ENCODE measurements around the gene ZFYVE27. TPM values are rescaled to one million over a fixed set of nuclear protein-coding genes. Genes with fewer than 3 reads are reported as not detected.

The ZFYVE27 gene
- total RNA-seq, 4 donors from 2014 or later = 61.1 to 121 (median 89.3) TPM

DNA sequence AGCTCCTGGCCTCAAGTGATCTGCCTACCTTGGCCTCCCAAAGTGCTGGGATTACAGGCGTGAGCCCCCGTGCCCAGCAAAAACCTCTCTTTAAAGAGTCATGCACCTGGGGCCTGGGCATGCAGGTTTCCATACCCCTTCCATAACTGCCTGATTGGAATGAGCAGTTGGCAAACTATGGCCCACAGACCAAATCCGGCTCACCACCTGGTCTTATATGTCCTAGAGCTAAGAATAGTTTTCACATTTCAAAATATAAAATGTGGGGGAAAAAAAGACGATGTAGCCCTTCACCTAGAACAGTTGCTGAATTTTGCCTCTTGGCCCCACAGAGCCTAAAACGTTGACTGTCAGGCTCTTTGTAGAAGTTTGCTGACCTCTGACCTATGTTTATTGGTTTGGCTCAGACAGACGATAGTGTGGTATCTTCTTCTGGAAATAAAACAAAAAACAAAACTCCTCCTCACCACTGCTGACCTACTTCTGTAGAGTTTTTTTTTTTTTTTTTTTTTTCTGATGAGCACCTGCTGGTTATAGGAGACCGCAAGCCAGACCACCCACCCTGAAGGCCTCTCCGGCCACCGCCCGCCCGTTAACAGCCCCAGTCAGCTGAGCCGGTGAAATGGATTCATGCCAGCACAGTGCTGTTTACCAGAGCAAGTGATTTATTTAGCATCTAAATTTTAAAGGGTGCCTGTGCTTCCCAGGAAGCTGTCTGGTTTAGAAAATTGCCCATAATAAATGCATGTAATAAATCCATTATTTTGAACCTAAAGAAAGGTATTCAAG lies 68.4 kb downstream of the ZFYVE27 start:
- no peak overlapping the region for H3K27ac ChIP-seq
- no peak for TF ChIP-seq POLR2A (IDR thresholded peaks at IDR 0.05)
- TF ChIP-seq, protein P1, sequence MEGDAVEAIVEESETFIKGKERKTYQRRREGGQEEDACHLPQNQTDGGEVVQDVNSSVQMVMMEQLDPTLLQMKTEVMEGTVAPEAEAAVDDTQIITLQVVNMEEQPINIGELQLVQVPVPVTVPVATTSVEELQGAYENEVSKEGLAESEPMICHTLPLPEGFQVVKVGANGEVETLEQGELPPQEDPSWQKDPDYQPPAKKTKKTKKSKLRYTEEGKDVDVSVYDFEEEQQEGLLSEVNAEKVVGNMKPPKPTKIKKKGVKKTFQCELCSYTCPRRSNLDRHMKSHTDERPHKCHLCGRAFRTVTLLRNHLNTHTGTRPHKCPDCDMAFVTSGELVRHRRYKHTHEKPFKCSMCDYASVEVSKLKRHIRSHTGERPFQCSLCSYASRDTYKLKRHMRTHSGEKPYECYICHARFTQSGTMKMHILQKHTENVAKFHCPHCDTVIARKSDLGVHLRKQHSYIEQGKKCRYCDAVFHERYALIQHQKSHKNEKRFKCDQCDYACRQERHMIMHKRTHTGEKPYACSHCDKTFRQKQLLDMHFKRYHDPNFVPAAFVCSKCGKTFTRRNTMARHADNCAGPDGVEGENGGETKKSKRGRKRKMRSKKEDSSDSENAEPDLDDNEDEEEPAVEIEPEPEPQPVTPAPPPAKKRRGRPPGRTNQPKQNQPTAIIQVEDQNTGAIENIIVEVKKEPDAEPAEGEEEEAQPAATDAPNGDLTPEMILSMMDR (IDR thresholded peaks at IDR 0.05) = no peak
- DNase-seq = no peak
- no peaks in the 10 kb centered on the region for H3K36me3 ChIP-seq
- no peak overlapping the region for H3K4me3 ChIP-seq
- no peaks in the 10 kb centered on the region for H3K4me1 ChIP-seq
- no peaks in the 10 kb centered on the region for H3K27me3 ChIP-seq
- H3K9me3 ChIP-seq = no peaks in the 10 kb centered on the region

DNA sequence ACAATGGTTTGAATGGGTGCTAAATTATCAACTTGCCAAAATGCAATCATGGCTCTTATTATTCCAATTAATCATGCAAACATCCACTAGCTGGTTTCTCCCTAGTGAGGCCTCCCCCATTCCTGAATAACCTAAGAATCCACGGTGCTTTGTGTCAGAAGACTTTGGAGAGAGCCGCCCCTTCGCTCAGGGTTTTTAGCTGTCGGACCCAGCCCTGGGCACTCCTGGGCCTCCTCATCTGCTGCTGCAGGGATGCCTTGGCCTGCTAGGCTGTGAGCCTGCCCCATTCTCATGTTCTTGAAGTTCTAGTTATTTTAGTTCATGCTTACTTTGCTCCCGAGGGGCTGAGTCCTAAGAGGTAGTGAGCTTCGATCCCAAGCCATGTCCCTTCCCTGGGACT lies 69.0 kb downstream of the ZFYVE27 start:
- H3K27me3 ChIP-seq = no peaks in the 10 kb centered on the region

DNA sequence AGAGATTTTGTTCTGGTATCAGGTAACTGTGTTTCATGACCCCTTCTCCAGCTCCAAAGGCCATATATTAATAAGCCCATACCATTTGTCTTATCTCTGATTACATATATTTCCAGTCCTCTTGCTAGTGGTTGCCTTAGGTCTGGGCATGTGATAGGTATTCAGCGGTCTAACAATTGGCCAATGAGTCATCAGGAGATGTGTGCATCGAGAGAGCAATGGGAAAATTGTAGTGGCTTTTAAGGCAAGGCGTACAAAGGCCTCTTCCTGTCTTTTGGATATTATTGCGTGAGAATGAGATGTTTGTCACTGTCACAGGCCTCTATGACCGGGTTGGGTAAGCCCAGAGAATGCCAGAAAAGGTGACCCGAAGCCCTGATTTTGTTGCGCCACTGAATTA lies 73.5 kb downstream of the ZFYVE27 start:
- no peak for DNase-seq

More for the DNA sequence above, 69.0 kb downstream of the ZFYVE27 start:
- Histone ChIP-seq H3K4me3 (no peak overlapping the region), H3K27ac (no peak overlapping the region), H3K4me1 (no peaks in the 10 kb centered on the region), H3K36me3 (no peaks in the 10 kb centered on the region), H3K9me3 (no peaks in the 10 kb centered on the region)
- no peak for DNase-seq
- TF ChIP-seq POLR2A (IDR thresholded peaks at IDR 0.05) = no peak
- TF ChIP-seq, protein P1 (IDR thresholded peaks at IDR 0.05) = no peak

More for the DNA sequence above, 73.5 kb downstream of the ZFYVE27 start:
- Histone ChIP-seq H3K4me3 (no peak overlapping the region), H3K27ac (no peak overlapping the region), H3K4me1 (no peaks in the 10 kb centered on the region), H3K27me3 (no peaks in the 10 kb centered on the region), H3K36me3 (no peaks in the 10 kb centered on the region), H3K9me3 (no peaks in the 10 kb centered on the region)
- no peak for TF ChIP-seq POLR2A (IDR thresholded peaks at IDR 0.05)
- TF ChIP-seq, protein P1 (IDR thresholded peaks at IDR 0.05) = no peak

Other genes with a start within 250 kb of the ZFYVE27 start
- 100 to 1,000 TPM in 1 of 4 donors, 10 to 100 TPM in 3; 80.2 to 127 (median 85.7) TPM for gene MMS19, start 238.7 kb upstream of the ZFYVE27 start, total RNA-seq
- gene UBTD1, start 238.2 kb upstream of the ZFYVE27 start, total RNA-seq = 1 to 10 TPM in 2 of 4 donors, under 1 TPM in 1, not detected in 1; 0.70 to 2.5 (median 1.4) TPM
- not detected for gene ANKRD2, start 164.3 kb upstream of the ZFYVE27 start, total RNA-seq
- gene HOGA1, start 152.7 kb upstream of the ZFYVE27 start, total RNA-seq = under 1 TPM in 1 of 4 donors, not detected in 3; 0.40 TPM
- not detected for gene C10orf62, start 147.4 kb upstream of the ZFYVE27 start, total RNA-seq
- gene MORN4, start 103.6 kb upstream of the ZFYVE27 start, total RNA-seq = 1 to 10 TPM in 1 of 4 donors, under 1 TPM in 2, not detected in 1; 0.35 to 1.4 (median 0.54) TPM
- gene PI4K2A, start 96.5 kb upstream of the ZFYVE27 start, total RNA-seq = 10 to 100 TPM; 11.6 to 23.5 (median 19.4) TPM
- 10 to 100 TPM; 15.7 to 66.5 (median 47.4) TPM for gene AVPI1, start 49.9 kb upstream of the ZFYVE27 start, total RNA-seq
- 10 to 100 TPM in 1 of 4 donors, 1 to 10 TPM in 3; 3.5 to 10.3 (median 7.1) TPM for gene MARVELD1, start 23.4 kb upstream of the ZFYVE27 start, total RNA-seq
- 10 to 100 TPM in 3 of 4 donors, not detected in 1; 18.0 to 67.3 (median 48.9) TPM for gene SFRP5, start 34.9 kb downstream of the ZFYVE27 start, total RNA-seq
- gene GOLGA7B, start 112.7 kb downstream of the ZFYVE27 start, total RNA-seq = under 1 TPM; 0.27 to 0.88 (median 0.79) TPM

All from Peyer's patch (tissue), 4 donors.